Measurements from ENCODE around the gene SYNE3.
A peak's percentile ranks its signal among the peaks of the same experiment; 100 is the strongest.

SYNE3 gene

DNA sequence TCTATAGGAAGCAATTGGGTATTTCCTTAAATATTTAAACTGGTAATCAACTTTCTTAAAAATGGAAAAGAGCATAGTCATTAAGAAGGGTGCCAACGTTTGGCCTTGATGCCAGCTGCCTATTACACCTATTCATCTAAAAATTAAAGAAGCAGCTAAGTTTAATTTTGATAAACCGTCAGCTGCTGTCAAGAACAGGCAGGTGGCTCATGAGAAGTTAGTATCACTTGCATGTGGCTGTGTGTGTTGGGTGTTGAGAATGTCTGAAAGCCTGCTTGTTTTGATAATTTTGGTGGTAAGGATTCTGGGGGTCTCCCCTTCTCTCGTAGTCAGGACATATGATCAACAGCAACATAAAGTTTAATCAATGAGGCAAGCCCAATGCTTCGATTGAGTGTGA lies 24.9 kb upstream of the SYNE3 start:
- H3K9me3 ChIP-seq (ENCODE audit: control extremely low read depth in 1 of 5, control insufficient read depth in 4 of 5, insufficient read depth in 2 of 5, low read depth in 1 of 5, low read length in 4 of 5), result no peaks in the 10 kb centered on the region
- no peak overlapping the region for H3K4me3 ChIP-seq (ENCODE audit: control insufficient read depth in 1 of 7, extremely low read depth in 1 of 7, insufficient read depth in 4 of 7, low read depth in 2 of 7, low read length in 6 of 7)
- peaks cover 0 to 12% (median 3%) of the 10 kb centered on the region in 4 experiments for H3K4me1 ChIP-seq (ENCODE audit: control extremely low read depth in 1 of 4, control insufficient read depth in 4 of 4, insufficient read depth in 4 of 4, low read length in 3 of 4)
- no peak for DNase-seq
- WGBS (ENCODE audit: insufficient coverage), result 100% methylated on average over 1 of the region's 4 CpGs
- peaks cover 2 to 21% (median 12%) of the 10 kb centered on the region in 4 experiments for H3K36me3 ChIP-seq (ENCODE audit: control insufficient read depth in 4 of 4, insufficient read depth in 4 of 4, low read length in 3 of 4)
- CTCF ChIA-PET, result interaction anchor here (1.7 kb wide), 1 partner anchor 99 kb away, joined by 3 read pairs; no protein-coding TSS in a partner anchor
- POLR2A ChIA-PET, result no interaction called here
- H3K27me3 ChIP-seq (replicated peaks in 2 of 5; ENCODE audit: control insufficient read depth in 4 of 5, insufficient read depth in 5 of 5, low read length in 4 of 5), result no peaks in the 10 kb centered on the region
- no peak overlapping the region for H3K27ac ChIP-seq (ENCODE audit: insufficient read depth in 1 of 2, low read depth in 1 of 2, low read length in 2 of 2, poor library complexity in 1 of 2, severe bottlenecking in 2 of 2)

DNA sequence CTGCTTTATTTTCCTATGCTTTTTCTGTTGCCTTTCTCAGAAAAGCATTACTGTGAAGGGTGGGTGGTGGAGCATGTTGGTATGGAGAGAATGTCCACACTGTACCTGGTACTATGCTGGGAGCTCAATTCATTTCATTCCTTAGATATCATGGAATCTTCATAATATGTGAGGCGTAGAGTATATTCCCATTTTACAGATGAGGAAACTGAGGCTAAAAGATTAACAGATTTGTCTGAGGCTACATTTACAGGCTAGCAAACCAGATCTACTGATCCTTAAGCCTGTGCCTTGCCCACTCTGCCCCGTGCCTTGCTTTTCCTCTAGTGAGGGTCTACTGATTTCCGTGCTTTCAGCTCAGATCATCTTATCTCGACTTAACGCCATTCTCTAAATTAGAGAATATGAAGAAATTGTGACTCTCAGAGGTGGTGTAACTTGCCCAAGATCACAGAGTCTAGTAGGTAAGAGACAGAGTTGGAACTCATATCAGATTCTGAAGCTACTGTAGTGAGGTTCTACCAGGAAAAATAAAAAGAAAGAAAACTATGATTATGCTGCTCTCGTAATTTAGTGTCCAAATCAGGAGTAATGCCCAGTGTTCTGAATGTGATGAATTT lies 23.9 kb upstream of the SYNE3 start:
- no peaks in the 10 kb centered on the region for H3K27me3 ChIP-seq (replicated peaks in 2 of 5; ENCODE audit: control insufficient read depth in 4 of 5, insufficient read depth in 5 of 5, low read length in 4 of 5)
- 96% methylated on average over 4 of the region's 6 CpGs for WGBS (ENCODE audit: insufficient coverage)
- no peaks in the 10 kb centered on the region for H3K9me3 ChIP-seq (ENCODE audit: control extremely low read depth in 1 of 5, control insufficient read depth in 4 of 5, insufficient read depth in 2 of 5, low read depth in 1 of 5, low read length in 4 of 5)
- H3K4me1 ChIP-seq (ENCODE audit: control extremely low read depth in 1 of 4, control insufficient read depth in 4 of 4, insufficient read depth in 4 of 4, low read length in 3 of 4), result peaks cover 4 to 22% (median 11%) of the 10 kb centered on the region in 4 experiments
- H3K27ac ChIP-seq (ENCODE audit: insufficient read depth in 1 of 2, low read depth in 1 of 2, low read length in 2 of 2, poor library complexity in 1 of 2, severe bottlenecking in 2 of 2), result no peak overlapping the region
- peaks cover 0 to 19% (median 9%) of the 10 kb centered on the region in 4 experiments for H3K36me3 ChIP-seq (ENCODE audit: control insufficient read depth in 4 of 4, insufficient read depth in 4 of 4, low read length in 3 of 4)
- no peak for DNase-seq
- no peak overlapping the region for H3K4me3 ChIP-seq (ENCODE audit: control insufficient read depth in 1 of 7, extremely low read depth in 1 of 7, insufficient read depth in 4 of 7, low read depth in 2 of 7, low read length in 6 of 7)
- ChIA-PET POLR2A (no interaction called here), CTCF (interaction anchor here (1.7 kb wide), 1 partner anchor 98 kb away, joined by 3 read pairs; no protein-coding TSS in a partner anchor)

DNA sequence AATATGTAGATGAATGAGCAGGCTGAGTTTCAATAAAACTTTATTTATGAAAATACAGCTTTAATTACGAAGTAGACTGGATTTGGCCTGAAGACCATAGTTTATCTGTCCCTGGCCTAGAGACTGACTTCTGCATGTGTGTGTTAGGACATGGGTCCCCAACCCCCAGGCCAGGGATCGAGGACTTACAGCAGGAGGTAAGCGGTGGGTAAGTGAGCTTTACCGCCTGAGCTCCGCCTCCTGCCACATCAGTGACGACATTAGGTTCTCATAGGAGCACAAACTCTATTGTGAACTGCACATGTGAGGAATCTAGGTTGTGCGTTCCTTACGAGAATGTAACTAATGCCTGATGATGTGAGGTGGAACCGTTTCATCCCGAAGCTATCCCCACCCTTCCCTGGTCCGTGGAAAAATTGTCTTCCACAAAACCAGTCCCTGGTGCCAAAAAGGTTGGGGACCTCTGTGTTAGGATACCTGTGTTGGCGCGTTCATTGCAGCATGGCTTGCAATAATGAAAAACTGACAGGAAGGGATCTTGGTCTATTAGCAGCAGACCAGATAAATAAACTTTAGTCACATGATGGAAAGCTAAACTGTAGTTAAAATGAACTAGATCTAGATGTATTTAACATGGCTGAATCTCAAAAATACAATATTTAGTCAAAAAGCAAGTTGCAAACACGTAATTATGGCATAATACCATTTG lies 22.5 kb upstream of the SYNE3 start:
- Histone ChIP-seq H3K4me3 (ENCODE audit: control insufficient read depth in 1 of 7, extremely low read depth in 1 of 7, insufficient read depth in 4 of 7, low read depth in 2 of 7, low read length in 6 of 7) (no peak overlapping the region), H3K9me3 (ENCODE audit: control extremely low read depth in 1 of 5, control insufficient read depth in 4 of 5, insufficient read depth in 2 of 5, low read depth in 1 of 5, low read length in 4 of 5) (no peaks in the 10 kb centered on the region), H3K27me3 (replicated peaks in 2 of 5; ENCODE audit: control insufficient read depth in 4 of 5, insufficient read depth in 5 of 5, low read length in 4 of 5) (no peaks in the 10 kb centered on the region), H3K27ac (ENCODE audit: insufficient read depth in 1 of 2, low read depth in 1 of 2, low read length in 2 of 2, poor library complexity in 1 of 2, severe bottlenecking in 2 of 2) (no peak overlapping the region), H3K4me1 (ENCODE audit: control extremely low read depth in 1 of 4, control insufficient read depth in 4 of 4, insufficient read depth in 4 of 4, low read length in 3 of 4) (peaks cover 4 to 20% (median 12%) of the 10 kb centered on the region in 4 experiments), H3K36me3 (ENCODE audit: control insufficient read depth in 4 of 4, insufficient read depth in 4 of 4, low read length in 3 of 4) (peaks cover 0 to 6% (median 3%) of the 10 kb centered on the region in 4 experiments)
- 97% methylated on average over 12 of the region's 14 CpGs for WGBS (ENCODE audit: insufficient coverage)
- CTCF ChIA-PET, result no interaction called here
- no peak for DNase-seq
- POLR2A ChIA-PET, result no interaction called here

DNA sequence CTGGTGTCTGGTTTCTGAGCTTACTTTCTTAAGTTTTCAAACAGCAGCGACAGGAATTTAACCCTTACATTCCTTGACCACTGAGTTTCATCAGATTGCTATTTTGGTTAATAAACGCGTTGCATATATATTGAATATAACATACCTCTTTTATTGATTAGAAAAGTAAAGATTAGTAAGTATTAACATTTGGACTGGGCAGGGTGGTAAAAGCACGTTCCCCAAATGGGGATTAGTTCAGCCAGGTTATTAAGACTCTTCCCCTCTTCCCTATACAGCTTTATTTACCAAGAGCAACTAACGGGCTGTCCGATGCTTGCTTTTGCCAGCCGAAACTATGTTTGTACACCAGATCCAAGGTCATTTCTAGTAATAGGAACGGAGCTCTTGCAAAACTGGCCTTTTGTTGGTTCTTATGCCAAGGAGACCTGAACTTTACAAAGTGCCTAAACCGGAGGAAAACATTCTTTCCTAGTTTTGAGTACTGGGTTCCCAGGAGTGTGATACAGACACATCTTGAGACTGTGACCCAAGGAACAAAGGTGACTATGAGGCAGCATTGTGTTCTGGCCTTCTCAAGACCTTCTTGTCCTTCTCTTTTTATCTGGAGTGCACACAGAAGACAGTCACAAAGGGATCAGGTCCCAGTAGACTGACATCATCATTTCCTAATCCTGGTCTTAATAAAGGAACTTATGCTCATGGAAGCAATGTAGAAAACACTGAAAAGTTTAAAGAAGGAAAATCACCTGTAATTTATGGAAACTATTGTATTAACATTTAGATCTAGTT lies 21.0 kb upstream of the SYNE3 start:
- Histone ChIP-seq H3K36me3 (ENCODE audit: control insufficient read depth in 4 of 4, insufficient read depth in 4 of 4, low read length in 3 of 4) (peaks cover 0 to 2% (median 0%) of the 10 kb centered on the region in 4 experiments), H3K27ac (ENCODE audit: insufficient read depth in 1 of 2, low read depth in 1 of 2, low read length in 2 of 2, poor library complexity in 1 of 2, severe bottlenecking in 2 of 2) (peak overlapping the region in 1 of 2 experiments; percentile 20), H3K27me3 (replicated peaks in 2 of 5; ENCODE audit: control insufficient read depth in 4 of 5, insufficient read depth in 5 of 5, low read length in 4 of 5) (no peaks in the 10 kb centered on the region), H3K4me1 (ENCODE audit: control extremely low read depth in 1 of 4, control insufficient read depth in 4 of 4, insufficient read depth in 4 of 4, low read length in 3 of 4) (peaks cover 9 to 33% (median 22%) of the 10 kb centered on the region in 4 experiments), H3K4me3 (ENCODE audit: control insufficient read depth in 1 of 7, extremely low read depth in 1 of 7, insufficient read depth in 4 of 7, low read depth in 2 of 7, low read length in 6 of 7) (no peak overlapping the region), H3K9me3 (ENCODE audit: control extremely low read depth in 1 of 5, control insufficient read depth in 4 of 5, insufficient read depth in 2 of 5, low read depth in 1 of 5, low read length in 4 of 5) (no peaks in the 10 kb centered on the region)
- ChIA-PET CTCF (interaction anchor here (0.8 to 1.8 kb wide), 4 partner anchors 10 to 97 kb away, joined by 3 to 7 read pairs (median 4); no protein-coding TSS in a partner anchor), POLR2A (no interaction called here)
- WGBS (ENCODE audit: insufficient coverage), result 96% methylated on average over 5 of the region's 9 CpGs
- DNase-seq, result no peak

DNA sequence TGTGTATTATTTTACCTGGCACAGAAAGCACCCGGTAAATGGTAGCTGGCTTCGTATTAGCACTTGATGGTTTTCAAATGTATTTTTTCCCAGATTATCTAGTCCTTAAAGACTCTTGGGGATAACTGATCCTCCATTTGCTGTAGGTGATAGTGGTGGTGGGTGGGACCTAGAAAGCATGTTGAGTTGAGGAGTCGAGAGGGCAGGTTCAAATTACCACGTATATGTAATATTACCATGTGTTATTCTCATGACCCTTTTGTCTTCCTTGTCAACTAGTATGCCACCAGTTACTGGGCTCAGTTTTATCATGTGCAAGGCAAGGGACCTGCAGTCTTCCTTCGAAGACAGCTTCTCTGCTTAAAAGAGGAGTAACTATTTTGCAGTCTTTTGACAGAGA lies 20.2 kb upstream of the SYNE3 start:
- H3K4me3 ChIP-seq (ENCODE audit: control insufficient read depth in 1 of 7, extremely low read depth in 1 of 7, insufficient read depth in 4 of 7, low read depth in 2 of 7, low read length in 6 of 7), result peak overlapping the region in 2 of 7 experiments; percentile 48 to 75
- peak overlapping the region in 1 of 2 experiments; percentile 83 for H3K27ac ChIP-seq (ENCODE audit: insufficient read depth in 1 of 2, low read depth in 1 of 2, low read length in 2 of 2, poor library complexity in 1 of 2, severe bottlenecking in 2 of 2)
- ChIA-PET POLR2A (no interaction called here), CTCF (interaction anchor here (0.8 to 3.8 kb wide), 6 partner anchors 9 to 99 kb away, joined by 4 to 11 read pairs (median 6); no protein-coding TSS in a partner anchor)
- 88% methylated on average over 3 of the region's 5 CpGs for WGBS (ENCODE audit: insufficient coverage)
- no peaks in the 10 kb centered on the region for H3K9me3 ChIP-seq (ENCODE audit: control extremely low read depth in 1 of 5, control insufficient read depth in 4 of 5, insufficient read depth in 2 of 5, low read depth in 1 of 5, low read length in 4 of 5)
- H3K36me3 ChIP-seq (ENCODE audit: control insufficient read depth in 4 of 4, insufficient read depth in 4 of 4, low read length in 3 of 4), result peaks cover 0 to 5% (median 0%) of the 10 kb centered on the region in 4 experiments
- H3K27me3 ChIP-seq (replicated peaks in 2 of 5; ENCODE audit: control insufficient read depth in 4 of 5, insufficient read depth in 5 of 5, low read length in 4 of 5), result no peaks in the 10 kb centered on the region
- DNase-seq, result no peak
- peaks cover 17 to 42% (median 29%) of the 10 kb centered on the region in 4 experiments for H3K4me1 ChIP-seq (ENCODE audit: control extremely low read depth in 1 of 4, control insufficient read depth in 4 of 4, insufficient read depth in 4 of 4, low read length in 3 of 4)

DNA sequence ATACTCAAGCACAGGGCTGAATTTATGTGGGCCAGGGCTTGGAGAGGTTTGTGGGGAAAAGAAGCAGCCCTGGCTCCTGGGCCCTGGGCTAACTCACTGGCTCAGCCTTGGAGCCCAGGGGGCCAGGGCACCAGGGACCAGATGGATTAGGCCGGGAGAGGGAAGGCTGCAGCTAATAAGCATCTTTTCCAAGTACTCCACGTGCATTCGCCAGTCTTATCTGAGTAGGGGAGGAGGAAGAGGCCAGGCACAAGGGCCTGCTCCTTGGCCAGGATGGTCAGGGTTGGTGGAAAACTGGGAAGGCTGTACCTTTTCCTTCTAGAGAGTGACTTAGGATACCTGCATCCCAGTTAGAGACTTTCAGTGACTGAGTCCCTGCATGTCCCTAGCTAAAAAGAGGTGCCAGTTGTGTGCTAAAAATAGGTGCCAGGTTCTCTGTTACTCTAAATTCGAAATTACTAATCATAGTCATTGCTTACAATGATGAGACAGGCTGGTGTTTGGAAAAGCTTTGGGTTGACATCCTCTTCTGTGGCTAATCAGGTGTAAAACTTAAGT lies 19.7 kb upstream of the SYNE3 start:
- Histone ChIP-seq H3K36me3 (ENCODE audit: control insufficient read depth in 4 of 4, insufficient read depth in 4 of 4, low read length in 3 of 4) (peaks cover 0 to 10% (median 0%) of the 10 kb centered on the region in 4 experiments), H3K9me3 (ENCODE audit: control extremely low read depth in 1 of 5, control insufficient read depth in 4 of 5, insufficient read depth in 2 of 5, low read depth in 1 of 5, low read length in 4 of 5) (no peaks in the 10 kb centered on the region), H3K4me1 (ENCODE audit: control extremely low read depth in 1 of 4, control insufficient read depth in 4 of 4, insufficient read depth in 4 of 4, low read length in 3 of 4) (peaks cover 17 to 47% (median 32%) of the 10 kb centered on the region in 4 experiments), H3K27ac (ENCODE audit: insufficient read depth in 1 of 2, low read depth in 1 of 2, low read length in 2 of 2, poor library complexity in 1 of 2, severe bottlenecking in 2 of 2) (peak overlapping the region in 1 of 2 experiments; percentile 83), H3K4me3 (ENCODE audit: control insufficient read depth in 1 of 7, extremely low read depth in 1 of 7, insufficient read depth in 4 of 7, low read depth in 2 of 7, low read length in 6 of 7) (peak overlapping the region in 6 of 7 experiments; percentile 75 to 90 (median 82)), H3K27me3 (replicated peaks in 2 of 5; ENCODE audit: control insufficient read depth in 4 of 5, insufficient read depth in 5 of 5, low read length in 4 of 5) (no peaks in the 10 kb centered on the region)
- ChIA-PET POLR2A (no interaction called here), CTCF (interaction anchor here (0.8 to 3.8 kb wide), 6 partner anchors 9 to 98 kb away, joined by 4 to 11 read pairs (median 6); no protein-coding TSS in a partner anchor)
- no peak for DNase-seq
- WGBS (ENCODE audit: insufficient coverage), result 53% methylated on average over 3 of the region's 4 CpGs
